Body of pancreas (tissue), 4 donors: ENCODE data around the gene PTER.

Source experiments
- POLR2A ChIP-seq, 3 donors: fragments of 450-650 bp; IDR thresholded peaks; one replicate each; pipeline ENCODE4 v1.6.1; 2016; ENCODE audit warnings: antibody characterized with exemption in 3 of 3, mild to moderate bottlenecking in 2 of 3
- TF ChIP-seq, protein P1 (sequence below), 7 experiments: fragments of 450-650 bp in 4 of 7; fragments of 200-600 bp in 3 of 7; sonication (generic) in 3 of 7; IDR thresholded peaks; one replicate each; pipeline ENCODE4 v1.5.1; 2016 to 2019; ENCODE audit warnings: antibody characterized with exemption in 7 of 7

GRCh38 chr10:16536155-16536554 lies 99.3 kb downstream of the PTER start:
- TF ChIP-seq, protein P1, sequence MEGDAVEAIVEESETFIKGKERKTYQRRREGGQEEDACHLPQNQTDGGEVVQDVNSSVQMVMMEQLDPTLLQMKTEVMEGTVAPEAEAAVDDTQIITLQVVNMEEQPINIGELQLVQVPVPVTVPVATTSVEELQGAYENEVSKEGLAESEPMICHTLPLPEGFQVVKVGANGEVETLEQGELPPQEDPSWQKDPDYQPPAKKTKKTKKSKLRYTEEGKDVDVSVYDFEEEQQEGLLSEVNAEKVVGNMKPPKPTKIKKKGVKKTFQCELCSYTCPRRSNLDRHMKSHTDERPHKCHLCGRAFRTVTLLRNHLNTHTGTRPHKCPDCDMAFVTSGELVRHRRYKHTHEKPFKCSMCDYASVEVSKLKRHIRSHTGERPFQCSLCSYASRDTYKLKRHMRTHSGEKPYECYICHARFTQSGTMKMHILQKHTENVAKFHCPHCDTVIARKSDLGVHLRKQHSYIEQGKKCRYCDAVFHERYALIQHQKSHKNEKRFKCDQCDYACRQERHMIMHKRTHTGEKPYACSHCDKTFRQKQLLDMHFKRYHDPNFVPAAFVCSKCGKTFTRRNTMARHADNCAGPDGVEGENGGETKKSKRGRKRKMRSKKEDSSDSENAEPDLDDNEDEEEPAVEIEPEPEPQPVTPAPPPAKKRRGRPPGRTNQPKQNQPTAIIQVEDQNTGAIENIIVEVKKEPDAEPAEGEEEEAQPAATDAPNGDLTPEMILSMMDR (IDR thresholded peaks at IDR 0.05), result no peak
- no peak for TF ChIP-seq POLR2A (IDR thresholded peaks at IDR 0.05)
